ENCODE data around the gene SH3GLB1. TPM values are rescaled to one million over a fixed set of nuclear protein-coding genes. Genes with fewer than 3 reads are reported as not detected.

The SH3GLB1 gene
- total RNA-seq, 1 donor from 2014 or later = 117 TPM

DNA sequence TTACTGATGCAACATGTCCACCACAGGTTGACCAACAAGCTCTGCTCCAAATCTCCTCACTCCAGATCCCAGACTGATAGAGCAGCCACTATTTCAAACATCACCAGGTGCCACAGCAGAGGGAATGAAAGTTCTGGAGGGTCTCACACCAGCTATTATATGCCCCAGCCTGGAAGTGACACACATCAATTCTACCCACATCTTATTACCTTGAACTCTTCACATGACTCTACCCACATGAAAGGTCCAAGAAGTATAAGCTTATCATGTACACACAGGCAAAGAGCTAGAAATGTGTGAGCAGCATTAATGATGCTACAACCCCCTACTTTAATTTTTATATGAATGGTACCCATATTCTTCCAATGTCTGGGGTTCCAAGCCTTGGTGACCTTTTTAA, 64.2 kb downstream of the SH3GLB1 start:
- Mint-ChIP-seq H3K4me1 (ENCODE audit: unreplicated experiment) (peaks cover 6% of the 10 kb centered on the region), H3K9me3 (ENCODE audit: unreplicated experiment) (no peaks in the 10 kb centered on the region), H3K4me3 (ENCODE audit: unreplicated experiment) (no peak overlapping the region), H3K36me3 (ENCODE audit: low read depth, unreplicated experiment) (peaks cover 5% of the 10 kb centered on the region), H3K27ac (ENCODE audit: unreplicated experiment) (no peak overlapping the region), H3K27me3 (ENCODE audit: unreplicated experiment) (no peaks in the 10 kb centered on the region)
- TF ChIP-seq CTCF (IDR thresholded peaks at IDR 0.05; ENCODE audit: unreplicated experiment) = no peak
- no peak for DNase-seq (ENCODE audit: low spot score)

DNA sequence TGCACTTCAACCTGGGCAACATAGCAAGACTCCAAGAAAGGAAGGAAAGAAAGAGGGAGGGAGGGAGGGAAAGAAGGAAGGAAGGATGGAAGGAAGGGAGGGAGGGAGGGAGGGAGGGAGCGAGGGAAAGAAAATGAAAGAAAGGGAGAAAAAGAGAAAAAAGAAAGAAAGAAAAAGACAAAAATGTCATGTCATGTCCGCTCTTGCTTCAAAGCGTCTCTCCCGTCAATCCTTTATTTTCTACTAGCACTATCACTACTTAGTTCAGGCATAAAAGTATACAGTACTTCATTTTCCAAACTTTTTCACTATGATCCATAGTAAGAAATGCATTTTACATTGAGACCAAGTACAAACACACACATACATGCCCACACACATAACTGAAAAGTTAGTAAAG, 64.7 kb downstream of the SH3GLB1 start:
- TF ChIP-seq CTCF (IDR thresholded peaks at IDR 0.05; ENCODE audit: unreplicated experiment) = no peak
- no peak for DNase-seq (ENCODE audit: low spot score)
- no peaks in the 10 kb centered on the region for H3K9me3 Mint-ChIP-seq (ENCODE audit: unreplicated experiment)
- peaks cover 11% of the 10 kb centered on the region for H3K4me1 Mint-ChIP-seq (ENCODE audit: unreplicated experiment)
- no peak overlapping the region for H3K27ac Mint-ChIP-seq (ENCODE audit: unreplicated experiment)
- no peaks in the 10 kb centered on the region for H3K27me3 Mint-ChIP-seq (ENCODE audit: unreplicated experiment)
- peaks cover 5% of the 10 kb centered on the region for H3K36me3 Mint-ChIP-seq (ENCODE audit: low read depth, unreplicated experiment)
- no peak overlapping the region for H3K4me3 Mint-ChIP-seq (ENCODE audit: unreplicated experiment)

DNA sequence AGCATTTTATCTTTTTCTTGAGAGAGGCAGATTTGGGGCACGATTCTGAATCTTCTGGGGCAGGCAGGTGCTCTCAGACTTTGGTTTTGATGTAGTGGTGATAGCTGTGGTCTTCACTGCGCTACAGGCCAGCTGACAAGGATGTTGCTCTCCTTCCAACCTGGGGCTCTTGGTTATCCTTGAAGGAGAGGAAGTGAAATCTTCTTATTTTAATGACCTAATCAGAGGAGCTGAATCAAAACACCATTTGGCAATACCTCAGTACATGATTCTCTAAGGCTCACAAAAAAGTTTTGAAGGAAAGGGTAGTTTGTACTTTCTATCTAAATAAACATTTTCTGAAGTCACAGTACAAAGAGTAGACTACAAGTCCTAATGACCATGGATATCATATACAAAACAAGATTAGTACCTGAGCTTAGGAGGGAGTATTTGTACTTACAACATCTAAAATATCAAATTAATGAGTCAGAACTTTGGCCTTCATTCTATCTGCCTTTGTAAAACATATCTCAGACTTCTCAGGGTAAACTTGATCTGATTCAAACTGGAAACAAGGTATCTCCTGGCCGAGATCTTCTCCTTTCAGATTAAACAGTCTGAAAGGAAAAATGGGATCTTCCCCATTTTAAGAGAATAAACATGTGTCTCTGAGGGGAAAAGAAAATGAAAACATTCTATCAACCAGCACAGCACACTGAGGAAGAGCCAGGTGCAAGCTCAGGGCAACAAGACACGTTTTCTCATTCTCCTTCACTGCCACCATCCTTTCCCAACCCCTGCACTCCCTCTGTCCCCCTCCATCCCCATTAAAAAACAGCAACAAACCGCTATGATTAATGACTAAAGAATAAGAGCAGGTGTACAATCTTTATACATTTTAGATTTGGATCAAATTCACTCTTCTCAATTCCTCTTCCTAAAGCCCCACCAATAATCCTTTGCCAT, 69.2 kb downstream of the SH3GLB1 start:
- H3K4me1 Mint-ChIP-seq (ENCODE audit: unreplicated experiment) = peaks cover 24% of the 10 kb centered on the region
- no peak for TF ChIP-seq CTCF (IDR thresholded peaks at IDR 0.05; ENCODE audit: unreplicated experiment)
- H3K27me3 Mint-ChIP-seq (ENCODE audit: unreplicated experiment) = no peaks in the 10 kb centered on the region
- no peak overlapping the region for H3K27ac Mint-ChIP-seq (ENCODE audit: unreplicated experiment)
- H3K4me3 Mint-ChIP-seq (ENCODE audit: unreplicated experiment) = no peak overlapping the region
- H3K36me3 Mint-ChIP-seq (ENCODE audit: low read depth, unreplicated experiment) = no peaks in the 10 kb centered on the region
- no peak for DNase-seq (ENCODE audit: low spot score)
- no peaks in the 10 kb centered on the region for H3K9me3 Mint-ChIP-seq (ENCODE audit: unreplicated experiment)

DNA sequence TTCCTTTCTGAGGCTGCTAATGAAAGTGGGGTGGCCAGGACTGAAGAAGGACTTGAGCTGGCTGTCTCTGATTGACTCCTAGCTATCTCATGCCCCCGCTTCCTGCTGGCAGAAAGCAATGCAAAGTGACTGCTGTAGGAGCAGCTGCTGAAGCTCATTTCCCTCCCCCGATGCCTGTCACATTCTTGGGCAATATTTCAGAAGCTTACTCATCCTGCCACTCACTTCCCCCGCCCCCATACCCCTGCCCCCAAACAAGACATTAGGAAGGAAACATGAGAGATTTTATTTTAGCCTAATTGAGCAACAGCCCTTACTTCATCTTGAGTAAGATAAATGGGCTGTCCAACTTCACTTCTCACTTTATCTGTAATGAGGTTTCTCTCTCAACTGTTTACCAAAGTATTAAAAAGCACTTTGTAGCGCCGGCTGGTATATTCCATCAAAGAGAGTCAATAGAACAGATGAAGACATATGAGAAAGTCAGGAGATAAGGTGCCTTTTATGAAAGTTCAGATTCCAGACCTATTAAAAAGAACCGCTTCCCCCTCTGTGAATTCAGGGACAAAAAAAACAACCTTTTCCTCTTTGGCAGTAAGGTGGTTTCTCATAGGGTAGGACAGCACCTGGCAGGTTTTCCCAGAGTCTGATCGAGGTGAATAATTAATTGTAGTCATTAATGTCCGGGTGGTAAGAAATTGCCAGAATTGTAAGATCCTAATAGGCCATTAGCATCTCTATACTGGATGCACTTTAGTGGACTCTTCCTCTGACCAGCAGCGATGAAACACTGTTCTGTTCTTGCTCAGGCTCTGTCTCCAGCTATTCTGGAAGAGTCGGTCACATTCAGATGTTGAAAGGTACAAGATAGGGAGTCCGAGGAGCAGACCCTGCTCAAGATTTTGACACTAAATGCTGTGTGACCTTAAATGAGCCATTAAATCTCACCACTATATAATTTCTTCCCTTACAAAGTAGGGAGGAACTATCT, 70.2 kb downstream of the SH3GLB1 start:
- no peak overlapping the region for H3K27ac Mint-ChIP-seq (ENCODE audit: unreplicated experiment)
- H3K4me1 Mint-ChIP-seq (ENCODE audit: unreplicated experiment) = peaks cover 24% of the 10 kb centered on the region
- H3K27me3 Mint-ChIP-seq (ENCODE audit: unreplicated experiment) = no peaks in the 10 kb centered on the region
- TF ChIP-seq CTCF (IDR thresholded peaks at IDR 0.05; ENCODE audit: unreplicated experiment) = no peak
- H3K4me3 Mint-ChIP-seq (ENCODE audit: unreplicated experiment) = no peak overlapping the region
- no peaks in the 10 kb centered on the region for H3K36me3 Mint-ChIP-seq (ENCODE audit: low read depth, unreplicated experiment)
- H3K9me3 Mint-ChIP-seq (ENCODE audit: unreplicated experiment) = no peaks in the 10 kb centered on the region
- DNase-seq (ENCODE audit: low spot score) = no peak

All from endothelial cell (in vitro differentiated cells).